HG03442 (cell line): ENCODE results near the gene NBAS.
"Not testable (repeated sequence)": the region's sequence is repeated elsewhere in the genome, so short reads cannot be mapped to it uniquely, and the experiment has no call there.

Source experiments
- ATAC-seq: cut with Tn5 transposase; IDR thresholded peaks from one replicate; pipeline ENCODE4 v1.9.1; 2021; ENCODE audit warnings: mild to moderate bottlenecking, moderate library complexity; ENCODE audit not compliant: unreplicated experiment

NBAS gene

DNA sequence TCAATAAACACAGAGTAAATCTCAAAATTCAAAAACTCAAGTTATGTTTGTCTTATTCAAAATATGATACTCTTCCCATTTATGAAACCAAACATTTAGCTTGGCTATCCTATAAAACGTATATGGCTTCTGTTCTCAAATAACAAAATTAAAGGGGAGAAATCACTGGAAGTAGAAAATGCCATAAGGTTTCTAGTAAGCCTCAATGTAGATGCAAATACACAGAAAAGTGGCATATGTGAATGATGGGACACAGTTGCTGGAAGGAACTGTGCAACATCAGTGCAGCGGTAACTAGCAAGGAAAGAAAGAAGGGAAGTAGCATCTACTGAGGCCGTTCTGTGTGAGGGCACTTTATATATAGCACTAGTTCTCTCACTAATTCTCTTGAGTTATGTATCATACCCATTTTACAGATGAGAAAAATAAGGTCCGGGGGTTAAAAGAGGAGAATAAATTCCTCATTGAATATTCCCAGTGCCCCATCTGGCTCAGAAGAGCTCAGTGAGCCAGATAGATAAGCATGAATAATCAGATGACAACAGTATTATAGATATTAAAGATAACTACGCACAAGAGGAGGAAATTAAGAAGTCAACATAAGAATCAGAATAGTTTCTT lies 27.2 kb downstream of the NBAS start:
- ATAC-seq = no peak

DNA sequence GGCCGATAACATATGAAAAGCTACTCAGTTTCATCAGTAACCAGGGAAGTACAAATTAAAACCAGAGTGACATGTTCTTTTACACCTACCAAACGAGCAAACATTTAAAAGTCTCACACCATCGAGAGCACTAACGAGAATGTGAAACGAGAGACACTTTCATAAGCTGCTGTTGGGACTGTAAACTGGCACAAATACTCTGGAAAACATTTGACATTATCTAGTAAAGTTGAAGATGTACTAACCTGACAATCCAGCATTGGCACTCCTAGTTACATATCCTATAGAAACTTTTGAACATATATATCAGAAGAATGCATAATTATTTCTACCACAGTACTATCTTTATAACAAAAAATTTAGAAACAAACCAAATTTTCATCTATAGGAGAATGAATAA lies 28.1 kb downstream of the NBAS start:
- no peak for ATAC-seq

GRCh38 chr2:15531095-15531854 lies 29.9 kb downstream of the NBAS start:
- no peak for ATAC-seq

- ATAC-seq = no peak
Measured at GRCh38 chr2:15527074-15527739, 33.9 kb downstream of the NBAS start.

- ATAC-seq = no peak
Measured at GRCh38 chr2:15521641-15522181, 39.4 kb downstream of the NBAS start.

DNA sequence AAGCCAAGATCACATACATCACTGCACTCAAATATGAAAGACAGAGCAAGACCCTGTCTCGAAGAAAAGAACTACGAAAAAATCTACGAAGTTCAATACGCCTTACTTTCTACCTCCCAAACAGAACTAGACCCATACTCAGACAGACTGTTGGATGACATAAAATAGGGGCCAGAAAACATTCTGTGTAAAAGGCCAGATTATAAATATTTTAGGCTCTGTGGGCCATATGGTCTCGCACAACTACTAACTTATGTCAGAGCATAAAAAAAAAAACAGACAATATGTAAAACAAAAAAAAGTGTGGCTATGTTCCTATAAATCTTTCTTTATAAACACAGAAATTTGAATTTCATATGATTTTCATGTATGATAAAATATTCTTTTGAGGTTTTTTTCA lies 40.8 kb downstream of the NBAS start:
- no peak for ATAC-seq

DNA sequence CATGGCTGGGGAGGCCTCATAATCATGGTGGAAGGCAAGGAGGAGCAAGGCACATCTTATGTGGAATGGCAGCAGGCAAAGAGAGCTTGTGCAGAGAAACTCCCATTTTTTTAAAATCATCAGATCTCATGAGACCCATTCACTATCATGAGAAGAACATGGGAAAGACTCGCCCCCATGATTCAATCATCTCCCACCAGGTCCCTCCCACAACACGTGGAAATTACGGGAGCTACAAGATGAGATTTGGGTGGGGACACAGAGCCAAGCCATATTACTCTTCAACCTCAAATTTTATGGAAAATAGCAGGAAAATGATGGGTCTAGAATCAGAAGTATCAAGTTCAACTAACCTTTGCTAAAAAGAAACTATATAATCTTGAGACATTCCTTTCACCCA lies 42.4 kb downstream of the NBAS start:
- not testable (repeated sequence) for ATAC-seq

DNA sequence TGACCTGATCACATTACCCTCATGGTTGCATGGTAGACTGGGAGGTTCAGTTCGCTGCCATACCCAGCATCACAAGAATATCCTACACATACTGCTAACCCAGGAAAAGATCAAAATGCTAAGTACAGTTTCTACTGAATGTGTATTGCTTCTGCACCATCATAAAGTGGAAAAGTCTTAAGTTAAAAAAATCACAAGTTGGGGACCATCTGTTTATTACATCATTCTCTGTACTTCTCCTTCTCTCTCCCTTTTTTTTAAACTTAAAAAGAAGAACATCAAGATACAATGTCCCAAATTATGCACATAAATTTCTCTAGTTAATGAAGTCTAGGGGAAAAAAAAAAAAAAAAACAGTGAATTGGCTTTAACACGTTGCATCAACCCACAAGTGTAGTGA lies 43.3 kb downstream of the NBAS start:
- ATAC-seq = no peak

DNA sequence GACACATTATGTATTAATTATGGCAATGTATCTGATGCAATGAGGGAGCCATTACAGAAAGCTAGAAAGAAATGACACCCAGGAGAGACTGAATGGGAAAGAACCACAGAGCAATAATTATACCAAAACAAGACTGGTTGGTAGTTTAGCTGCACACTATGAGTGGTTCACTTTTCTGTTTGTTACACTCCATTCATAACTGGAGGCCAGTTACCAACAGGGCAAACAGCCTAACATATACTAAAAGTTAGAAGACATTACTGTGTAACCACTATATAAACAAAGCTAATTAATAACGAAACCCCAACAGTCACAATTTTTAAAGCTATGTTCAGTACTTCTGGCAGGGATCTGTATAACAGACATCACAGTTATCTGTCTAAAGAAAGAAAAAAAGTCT lies 49.4 kb downstream of the NBAS start:
- no peak for ATAC-seq

- no peak for ATAC-seq
Measured at GRCh38 chr2:15510552-15510951, 50.6 kb downstream of the NBAS start.

GRCh38 chr2:15510131-15510530 lies 51.0 kb downstream of the NBAS start:
- no peak for ATAC-seq

DNA sequence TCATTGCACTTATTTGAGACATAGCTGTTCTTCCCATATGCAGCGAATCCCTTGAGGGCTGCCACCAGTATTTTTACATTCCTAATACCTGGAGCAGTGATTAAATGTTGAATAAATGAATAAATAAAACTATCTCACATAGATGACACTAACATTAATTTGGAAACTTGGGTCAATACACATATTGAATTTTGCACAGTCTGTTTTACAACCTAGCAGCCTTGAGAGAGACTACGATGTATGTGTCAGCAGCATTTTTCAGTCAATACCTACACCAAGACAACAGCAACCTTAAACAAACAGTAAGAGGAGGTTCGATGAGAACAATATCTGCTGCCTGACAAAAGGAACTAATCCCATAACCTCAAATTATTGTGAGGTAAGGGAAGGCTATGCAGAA lies 53.4 kb downstream of the NBAS start:
- ATAC-seq = no peak

DNA sequence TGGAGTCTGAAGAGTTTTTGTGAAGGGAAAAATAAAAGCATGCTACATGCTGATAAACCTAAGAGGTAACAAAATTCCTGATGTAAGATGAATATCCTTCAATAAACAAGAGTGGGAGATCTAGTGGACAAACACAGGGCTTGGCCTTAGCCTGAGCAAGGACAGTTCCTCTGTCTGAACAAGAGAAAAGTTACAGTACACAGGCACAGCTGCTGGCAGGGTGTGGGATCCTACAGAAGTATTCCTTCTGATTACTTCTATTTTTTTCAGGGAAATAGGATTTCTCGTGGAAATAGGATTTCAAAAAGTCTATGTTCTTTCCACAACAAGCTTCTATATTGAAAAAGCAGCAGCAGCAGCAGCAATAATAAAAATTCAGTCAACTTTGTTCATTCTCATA lies 54.1 kb downstream of the NBAS start:
- no peak for ATAC-seq

- ATAC-seq = no peak
Measured at GRCh38 chr2:15506229-15506819, 54.8 kb downstream of the NBAS start.

DNA sequence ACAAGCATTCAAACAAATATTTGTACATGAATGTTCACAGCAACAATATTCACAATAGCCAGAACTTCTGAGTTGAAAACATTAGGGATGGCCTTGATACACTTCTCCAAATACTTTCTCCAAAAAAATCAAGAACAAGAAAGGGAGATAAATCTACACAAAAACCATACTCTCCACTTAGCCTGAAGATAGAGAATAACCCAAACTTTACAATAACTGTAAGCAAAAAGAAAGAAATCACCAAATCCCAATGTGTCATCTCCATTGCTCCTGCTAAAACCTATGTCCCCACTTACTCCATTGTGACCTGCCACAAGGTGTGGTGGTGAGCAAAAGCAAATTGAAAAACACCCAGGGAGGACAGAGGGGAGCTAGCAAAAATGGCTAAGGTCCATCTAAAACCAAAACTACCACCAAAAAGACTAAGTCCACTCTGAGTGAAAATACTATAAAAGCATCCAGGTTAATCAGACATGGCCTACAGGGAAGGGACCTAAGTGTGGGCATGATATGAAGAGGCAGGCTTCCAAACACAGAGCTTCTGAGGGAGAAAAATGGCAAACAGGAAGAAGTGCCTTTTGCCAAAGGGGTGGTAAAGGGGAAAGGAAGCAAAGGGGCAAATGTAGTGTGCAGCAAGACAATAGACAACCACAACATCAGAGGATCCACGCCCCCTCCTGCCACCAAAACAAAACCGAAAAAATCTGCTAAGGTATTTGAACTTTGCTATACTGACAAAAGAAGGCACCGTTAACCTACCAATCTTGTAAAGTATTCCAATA lies 56.1 kb downstream of the NBAS start:
- ATAC-seq = no peak

DNA sequence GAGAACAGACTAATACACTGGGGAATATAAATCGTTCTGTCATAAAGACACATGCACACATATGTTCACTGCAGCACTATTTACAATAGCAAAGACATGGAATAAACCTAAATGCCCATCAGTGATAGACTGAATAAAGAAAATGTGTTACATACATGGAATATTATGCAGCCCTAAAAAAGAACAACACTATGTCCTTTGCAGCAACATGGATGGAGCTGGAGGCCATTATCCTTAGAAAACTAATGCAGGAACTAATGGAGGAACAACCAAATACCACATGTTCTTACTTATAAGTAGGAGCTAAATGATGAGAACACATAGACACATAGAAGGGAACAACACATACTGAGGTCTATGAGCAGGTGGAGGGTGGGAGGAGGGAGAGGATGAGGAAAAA lies 61.9 kb downstream of the NBAS start:
- ATAC-seq = not testable (repeated sequence)

DNA sequence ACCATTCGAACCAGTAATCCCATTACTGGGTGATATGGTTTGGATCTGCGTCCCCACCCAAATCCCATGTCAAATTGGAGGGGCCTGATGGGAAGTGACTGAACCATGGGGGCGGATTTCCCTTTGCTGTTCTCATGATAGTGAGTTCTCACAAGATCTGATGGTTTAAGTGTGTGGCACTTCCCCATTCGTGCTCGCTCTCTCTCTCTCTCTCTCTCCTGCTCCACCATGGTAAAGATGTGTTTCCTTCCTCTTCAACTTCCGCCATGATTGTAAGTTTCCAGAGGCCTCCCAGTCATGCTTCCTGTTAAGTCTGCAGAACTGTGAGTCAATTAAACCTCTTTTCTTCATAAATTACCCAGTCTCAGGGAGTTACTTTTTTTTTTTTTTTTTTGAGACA lies 62.6 kb downstream of the NBAS start:
- no peak for ATAC-seq

DNA sequence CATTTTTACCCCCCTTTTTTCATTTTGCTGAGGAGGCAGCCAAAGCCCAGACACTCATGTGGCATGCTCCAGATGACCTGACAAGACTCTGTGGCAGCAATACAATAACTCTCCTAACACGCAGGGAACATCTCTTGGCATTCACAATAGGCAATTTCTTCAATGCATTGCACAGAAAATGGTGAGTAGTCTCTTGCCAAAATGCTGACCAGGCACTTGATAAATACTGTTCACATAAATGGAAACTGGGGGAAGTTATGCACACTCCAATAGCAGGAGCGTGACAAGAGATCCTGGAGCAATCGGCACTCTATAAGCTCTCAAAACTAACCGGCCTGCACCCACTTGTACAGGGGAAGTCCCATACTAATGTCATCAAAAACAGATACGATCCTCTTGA lies 66.3 kb downstream of the NBAS start:
- ATAC-seq = no peak

DNA sequence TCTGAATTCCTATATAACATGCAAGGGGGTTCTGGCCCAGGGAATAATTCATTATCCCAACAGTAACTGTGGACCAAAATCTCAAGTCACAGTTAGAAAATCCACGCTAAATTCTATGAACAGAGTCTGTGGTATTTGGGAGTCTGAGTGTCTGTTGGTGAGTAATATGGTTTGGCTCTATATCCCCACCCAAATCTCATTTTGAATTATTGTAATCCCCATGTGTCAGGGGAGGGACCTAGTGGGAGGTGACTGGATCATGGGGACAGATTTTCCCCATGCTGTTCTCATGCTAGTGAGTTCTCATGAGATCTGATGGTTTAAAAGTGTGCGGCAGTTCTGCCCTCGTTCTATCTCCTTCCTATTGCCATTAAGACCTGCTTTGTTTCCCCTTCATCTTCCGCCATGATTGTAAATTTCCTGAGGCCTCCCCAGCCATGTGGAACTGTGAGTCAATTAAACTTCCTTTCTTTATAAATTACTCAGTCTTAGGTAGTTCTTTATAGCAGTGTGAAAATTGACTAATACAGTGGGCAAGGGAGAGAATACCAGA lies 68.3 kb downstream of the NBAS start:
- no peak for ATAC-seq

- no peak for ATAC-seq
Measured at GRCh38 chr2:15486770-15487169, 74.4 kb downstream of the NBAS start.

GRCh38 chr2:15485949-15486348 lies 75.2 kb downstream of the NBAS start:
- ATAC-seq = no peak
